A549 (cell line): ENCODE measurements around the gene SMIM14. TPM values are rescaled to one million over a fixed set of nuclear protein-coding genes. Genes with fewer than 3 reads are reported as not detected.

Experiments
- ATAC-seq, 2 experiments: fragments of 200-7000 bp in 1 of 2; fragments of >200 bp in 1 of 2; cut with Nextera tagmentation in 1 of 2; cut with Tn5 transposase in 1 of 2; 3 replicates each; pipeline versions ENCODE4 v1.8.0 to v1.9.1; 2018 to 2020; ENCODE audit warnings: mild to moderate bottlenecking in 1 of 2, moderate library complexity in 1 of 2
- CTCF ChIA-PET: fragments of 300-600 bp; sonication (Branson Sonifier 250); formaldehyde crosslinking; extraction: SDS; loops from one replicate; lab custom pipeline; 2021; ENCODE audit warnings: antibody characterized with exemption, inconsistent platforms; lab: Yijun Ruan, JAX
- POLR2A ChIA-PET: fragments of 350-600 bp; formaldehyde crosslinking; extraction: SDS; loops from one replicate; lab custom pipeline; 2021; ENCODE audit warnings: antibody characterized with exemption, inconsistent platforms; lab: Yijun Ruan, JAX
- DNase-seq, 2 experiments: peaks; one replicate each; pipeline versions ENCODE4 v3.0.0 to v3.0.0-alpha.2; 2011 to 2016; ENCODE audit warnings: low read depth in 1 of 2, low spot score in 1 of 2
- FAIRE-seq: peaks from 2 replicates; lab custom pipeline; 2011; peaks lifted over from hg19 to GRCh38; lab: Jason Lieb, UNC
- H3K27ac ChIP-seq, 2 experiments: fragments of >200 bp; sonication (Bioruptor Twin); formaldehyde crosslinking; 3 replicates each; pipeline ENCODE4 v1.5.1; 2016 to 2017
- H3K4me1 ChIP-seq: fragments of >200 bp; sonication (Bioruptor Twin); formaldehyde crosslinking; 3 replicates; pipeline ENCODE4 v1.6.1; 2016
- H3K4me2 ChIP-seq: fragments of >200 bp; sonication (Bioruptor Twin); formaldehyde crosslinking; 3 replicates; pipeline ENCODE4 v1.6.1; 2016
- H3K4me3 ChIP-seq: fragments of >200 bp; sonication (Bioruptor Twin); formaldehyde crosslinking; 3 replicates; pipeline ENCODE4 v1.5.1; 2016
- H3K9me3 ChIP-seq: fragments of >200 bp; sonication (Bioruptor Twin); formaldehyde crosslinking; 3 replicates; pipeline ENCODE4 v1.6.1; 2016
- CBX8 ChIP-seq: fragments of 200-600 bp; sonication (generic); IDR thresholded peaks from 2 replicates; pipeline ENCODE4 v1.6.1; 2016
- CEBPB ChIP-seq, 2 experiments: fragments of >200 bp in 1 of 2; sonication (Bioruptor Twin) in 1 of 2; formaldehyde crosslinking in 1 of 2; IDR thresholded peaks; 2 replicates each; pipeline ENCODE4 v1.6.1; 2012 to 2016
- CTCF ChIP-seq: fragments of >200 bp; sonication (Bioruptor Twin); formaldehyde crosslinking; IDR thresholded peaks from 3 replicates; pipeline ENCODE4 v1.5.1; 2016
- HEYL ChIP-seq: fragments of 250-450 bp; sonication (Bioruptor Pico); IDR thresholded peaks from 2 replicates; pipeline ENCODE4 v1.8.0; 2021; ENCODE audit warnings: mild to moderate bottlenecking, moderate library complexity
- HOXA7 ChIP-seq: fragments of 250-450 bp; sonication (Bioruptor Pico); IDR thresholded peaks from 2 replicates; pipeline ENCODE4 v1.5.0; 2020; ENCODE audit warnings: mild to moderate bottlenecking, moderate library complexity
- HOXB5 ChIP-seq: fragments of 250-450 bp; sonication (Bioruptor Pico); IDR thresholded peaks from 2 replicates; pipeline ENCODE4 v1.5.0; 2020; ENCODE audit warnings: mild to moderate bottlenecking, moderate library complexity
- KDM5A ChIP-seq: fragments of 200-600 bp; sonication (generic); IDR thresholded peaks from 2 replicates; pipeline ENCODE4 v1.6.1; 2016; ENCODE audit warnings: antibody characterized with exemption, mild to moderate bottlenecking
- MAFK ChIP-seq: fragments of 450-650 bp; IDR thresholded peaks from 2 replicates; pipeline ENCODE4 v1.6.1; 2014; ENCODE audit not compliant: partially characterized antibody
- MAZ ChIP-seq: fragments of 150-350 bp; IDR thresholded peaks from 2 replicates; pipeline ENCODE4 v1.6.1; 2014; ENCODE audit warnings: antibody characterized with exemption, low read depth, low read length, borderline replicate concordance
- NFE2L2 ChIP-seq: fragments of 150-350 bp; conservative IDR thresholded peaks from 2 replicates; pipeline ENCODE4 v1.6.1; 2014; ENCODE audit warnings: low read length
- RCOR1 ChIP-seq: fragments of 150-350 bp; IDR thresholded peaks from 2 replicates; pipeline ENCODE4 v1.6.1; 2014; ENCODE audit warnings: antibody characterized with exemption, low read length, low read depth
- REST ChIP-seq: fragments of 200-600 bp; sonication (generic); IDR thresholded peaks from 2 replicates; pipeline ENCODE4 v1.6.1; 2016; ENCODE audit warnings: antibody characterized with exemption, mild to moderate bottlenecking, moderate library complexity
- RNF2 ChIP-seq: fragments of 200-600 bp; sonication (generic); IDR thresholded peaks from 2 replicates; pipeline ENCODE4 v1.6.1; 2016; ENCODE audit warnings: low read depth, mild to moderate bottlenecking, antibody characterized with exemption, moderate library complexity, borderline replicate concordance
- TFCP2L1 ChIP-seq: fragments of 250-450 bp; sonication (Bioruptor Pico); IDR thresholded peaks from 2 replicates; pipeline ENCODE4 v1.5.0; 2021; ENCODE audit warnings: mild to moderate bottlenecking
- ZC3H11A ChIP-seq: fragments of 450-650 bp; IDR thresholded peaks from 2 replicates; pipeline ENCODE4 v1.6.1; 2014; ENCODE audit warnings: antibody characterized with exemption, mild to moderate bottlenecking
- WGBS: methylation state at CpG from one replicate; pipeline ENCODE4 v1.1.6; 2017; ENCODE audit errors: missing lambda C conversion rate; 5-methylcytosine and 5-hydroxymethylcytosine counted together
- polyA plus RNA-seq, 4 experiments: library from polyadenylated mRNA; depleted of rRNA in 3 of 4; stranded (reverse); fragments of >200 nt; fragmentation: RNase III in 1 of 4; extraction: RNeasy Plus Mini Kit Qiagen cat#74134 plus additional on column Dnase treatment in 1 of 4; gene quantifications; 2 replicates in 3 of 4; 3 replicates in 1 of 4; pipeline ENCODE4 v1.2.3, GENCODE V29; 2011 to 2017
- TF ChIP-seq, protein P1 (sequence below): fragments of 250-450 bp; sonication (Bioruptor Pico); IDR thresholded peaks from 2 replicates; pipeline ENCODE4 v1.5.0; 2021; ENCODE audit warnings: mild to moderate bottlenecking, moderate library complexity, borderline replicate concordance
- TF ChIP-seq, protein P2 (sequence below): fragments of 250-450 bp; sonication (Bioruptor Pico); IDR thresholded peaks from 2 replicates; pipeline ENCODE4 v1.5.0; 2020; ENCODE audit warnings: low read depth, mild to moderate bottlenecking, moderate library complexity
- TF ChIP-seq, protein P3 (sequence below): fragments of 150-350 bp; IDR thresholded peaks from 2 replicates; pipeline ENCODE4 v1.6.1; 2014; ENCODE audit warnings: low read depth, mild to moderate bottlenecking, low read length

Gene SMIM14
- polyA plus RNA-seq, 2 of the 4 experiments (the other 2 are of a cell fraction) = 20.5 to 81.3 TPM

DNA sequence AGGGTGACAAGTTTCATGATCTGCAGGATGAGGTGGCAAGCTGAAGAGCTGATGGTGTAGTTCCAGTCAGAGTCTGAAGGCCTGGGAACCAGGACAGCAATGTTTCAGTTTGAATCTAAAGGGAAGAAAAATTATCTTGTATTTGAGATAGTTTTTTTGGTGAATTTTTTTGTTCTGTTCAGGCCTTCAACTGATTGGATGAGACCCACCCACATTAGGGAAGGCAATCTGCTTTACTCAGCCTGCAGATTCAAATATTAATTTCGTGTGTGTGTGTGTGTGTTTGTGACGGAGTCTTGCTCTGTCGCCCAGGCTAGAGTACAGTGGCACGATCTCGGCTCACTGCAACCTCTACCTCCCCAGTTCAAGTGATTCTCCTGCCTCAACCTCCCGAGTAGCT lies 22.1 kb upstream of the SMIM14 start:
- FAIRE-seq = no peak
- ATAC-seq = no peak
- Histone ChIP-seq H3K4me1 (peaks cover 18% of the 10 kb centered on the region; the same call in 2 of the 3 replicates), H3K9me3 (no peaks in the 10 kb centered on the region)
- TF ChIP-seq, protein P1, sequence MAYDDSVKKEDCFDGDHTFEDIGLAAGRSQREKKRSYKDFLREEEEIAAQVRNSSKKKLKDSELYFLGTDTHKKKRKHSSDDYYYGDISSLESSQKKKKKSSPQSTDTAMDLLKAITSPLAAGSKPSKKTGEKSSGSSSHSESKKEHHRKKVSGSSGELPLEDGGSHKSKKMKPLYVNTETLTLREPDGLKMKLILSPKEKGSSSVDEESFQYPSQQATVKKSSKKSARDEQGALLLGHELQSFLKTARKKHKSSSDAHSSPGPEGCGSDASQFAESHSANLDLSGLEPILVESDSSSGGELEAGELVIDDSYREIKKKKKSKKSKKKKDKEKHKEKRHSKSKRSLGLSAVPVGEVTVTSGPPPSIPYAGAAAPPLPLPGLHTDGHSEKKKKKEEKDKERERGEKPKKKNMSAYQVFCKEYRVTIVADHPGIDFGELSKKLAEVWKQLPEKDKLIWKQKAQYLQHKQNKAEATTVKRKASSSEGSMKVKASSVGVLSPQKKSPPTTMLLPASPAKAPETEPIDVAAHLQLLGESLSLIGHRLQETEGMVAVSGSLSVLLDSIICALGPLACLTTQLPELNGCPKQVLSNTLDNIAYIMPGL (CRISPR knock-in tag) = no peak
- TF ChIP-seq, protein P2, sequence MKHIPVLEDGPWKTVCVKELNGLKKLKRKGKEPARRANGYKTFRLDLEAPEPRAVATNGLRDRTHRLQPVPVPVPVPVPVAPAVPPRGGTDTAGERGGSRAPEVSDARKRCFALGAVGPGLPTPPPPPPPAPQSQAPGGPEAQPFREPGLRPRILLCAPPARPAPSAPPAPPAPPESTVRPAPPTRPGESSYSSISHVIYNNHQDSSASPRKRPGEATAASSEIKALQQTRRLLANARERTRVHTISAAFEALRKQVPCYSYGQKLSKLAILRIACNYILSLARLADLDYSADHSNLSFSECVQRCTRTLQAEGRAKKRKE (CRISPR knock-in tag) = no peak
- TF ChIP-seq CTCF (no peak), RNF2 (no peak), REST (no peak), MAFK (no peak), CEBPB (IDR thresholded peaks at IDR 0.05) (no peak), KDM5A (no peak), MAZ (no peak), ZC3H11A (no peak), NFE2L2 (no peak), HEYL (CRISPR knock-in tag) (no peak), RCOR1 (no peak), TFCP2L1 (CRISPR knock-in tag) (no peak), HOXA7 (CRISPR knock-in tag) (no peak), CBX8 (no peak), HOXB5 (CRISPR knock-in tag) (no peak)
- TF ChIP-seq, protein P3, sequence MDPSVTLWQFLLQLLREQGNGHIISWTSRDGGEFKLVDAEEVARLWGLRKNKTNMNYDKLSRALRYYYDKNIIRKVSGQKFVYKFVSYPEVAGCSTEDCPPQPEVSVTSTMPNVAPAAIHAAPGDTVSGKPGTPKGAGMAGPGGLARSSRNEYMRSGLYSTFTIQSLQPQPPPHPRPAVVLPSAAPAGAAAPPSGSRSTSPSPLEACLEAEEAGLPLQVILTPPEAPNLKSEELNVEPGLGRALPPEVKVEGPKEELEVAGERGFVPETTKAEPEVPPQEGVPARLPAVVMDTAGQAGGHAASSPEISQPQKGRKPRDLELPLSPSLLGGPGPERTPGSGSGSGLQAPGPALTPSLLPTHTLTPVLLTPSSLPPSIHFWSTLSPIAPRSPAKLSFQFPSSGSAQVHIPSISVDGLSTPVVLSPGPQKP = no peak
- TF ChIP-seq, all 56 proteins: peak for 0
- Histone ChIP-seq H3K4me2 (no peak overlapping the region), H3K27ac (no peak overlapping the region; a peak in 1 of 6 replicates), H3K4me3 (no peak overlapping the region)
- no peak for DNase-seq
- ChIA-PET CTCF (interaction anchor here (0.9 kb wide), 1 partner anchor 35 kb away, joined by 3 read pairs; no protein-coding TSS in a partner anchor), POLR2A (interaction anchor here (1.1 kb wide), 1 partner anchor 134 kb away, joined by 3 read pairs; the partner anchor contains the start of gene UGDH)
- 81% methylated on average over 6 of the region's 6 CpGs for WGBS
